GM18870 (cell line): ENCODE measurements around the gene LRRC8D.

ENCODE experiments used
- ATAC-seq: cut with Tn5 transposase; IDR thresholded peaks from one replicate; pipeline ENCODE4 v1.9.1; 2021; ENCODE audit warnings: moderate library complexity; ENCODE audit not compliant: unreplicated experiment

LRRC8D gene

DNA sequence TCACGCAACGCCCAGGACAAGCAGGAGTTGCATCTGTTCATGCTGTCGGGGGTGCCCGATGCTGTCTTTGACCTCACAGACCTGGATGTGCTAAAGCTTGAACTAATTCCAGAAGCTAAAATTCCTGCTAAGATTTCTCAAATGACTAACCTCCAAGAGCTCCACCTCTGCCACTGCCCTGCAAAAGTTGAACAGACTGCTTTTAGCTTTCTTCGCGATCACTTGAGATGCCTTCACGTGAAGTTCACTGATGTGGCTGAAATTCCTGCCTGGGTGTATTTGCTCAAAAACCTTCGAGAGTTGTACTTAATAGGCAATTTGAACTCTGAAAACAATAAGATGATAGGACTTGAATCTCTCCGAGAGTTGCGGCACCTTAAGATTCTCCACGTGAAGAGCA lies 113.6 kb downstream of the LRRC8D start:
- no peak for ATAC-seq

DNA sequence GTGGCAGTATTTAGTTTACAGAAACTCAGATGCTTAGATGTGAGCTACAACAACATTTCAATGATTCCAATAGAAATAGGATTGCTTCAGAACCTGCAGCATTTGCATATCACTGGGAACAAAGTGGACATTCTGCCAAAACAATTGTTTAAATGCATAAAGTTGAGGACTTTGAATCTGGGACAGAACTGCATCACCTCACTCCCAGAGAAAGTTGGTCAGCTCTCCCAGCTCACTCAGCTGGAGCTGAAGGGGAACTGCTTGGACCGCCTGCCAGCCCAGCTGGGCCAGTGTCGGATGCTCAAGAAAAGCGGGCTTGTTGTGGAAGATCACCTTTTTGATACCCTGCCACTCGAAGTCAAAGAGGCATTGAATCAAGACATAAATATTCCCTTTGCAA lies 114.4 kb downstream of the LRRC8D start:
- no peak for ATAC-seq

DNA sequence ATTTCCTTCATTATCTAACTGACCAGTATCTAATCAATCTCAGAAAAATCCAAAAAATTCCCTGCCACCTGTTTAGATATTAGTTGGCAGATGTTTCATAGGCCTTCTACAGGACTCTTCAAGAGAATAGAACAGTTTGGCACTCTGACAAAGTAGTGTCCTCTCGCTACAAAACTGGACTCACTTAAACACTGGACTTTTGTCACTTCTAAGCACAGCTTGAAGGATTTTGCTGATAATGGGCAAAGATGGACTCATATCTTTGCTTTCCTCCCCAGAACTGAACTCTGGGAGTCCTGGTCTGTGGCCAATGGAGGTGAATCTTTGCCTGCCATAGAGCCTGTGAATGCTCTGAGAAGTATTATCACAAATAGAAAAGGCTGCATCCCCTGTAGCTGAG lies 115.9 kb downstream of the LRRC8D start:
- no peak for ATAC-seq

DNA sequence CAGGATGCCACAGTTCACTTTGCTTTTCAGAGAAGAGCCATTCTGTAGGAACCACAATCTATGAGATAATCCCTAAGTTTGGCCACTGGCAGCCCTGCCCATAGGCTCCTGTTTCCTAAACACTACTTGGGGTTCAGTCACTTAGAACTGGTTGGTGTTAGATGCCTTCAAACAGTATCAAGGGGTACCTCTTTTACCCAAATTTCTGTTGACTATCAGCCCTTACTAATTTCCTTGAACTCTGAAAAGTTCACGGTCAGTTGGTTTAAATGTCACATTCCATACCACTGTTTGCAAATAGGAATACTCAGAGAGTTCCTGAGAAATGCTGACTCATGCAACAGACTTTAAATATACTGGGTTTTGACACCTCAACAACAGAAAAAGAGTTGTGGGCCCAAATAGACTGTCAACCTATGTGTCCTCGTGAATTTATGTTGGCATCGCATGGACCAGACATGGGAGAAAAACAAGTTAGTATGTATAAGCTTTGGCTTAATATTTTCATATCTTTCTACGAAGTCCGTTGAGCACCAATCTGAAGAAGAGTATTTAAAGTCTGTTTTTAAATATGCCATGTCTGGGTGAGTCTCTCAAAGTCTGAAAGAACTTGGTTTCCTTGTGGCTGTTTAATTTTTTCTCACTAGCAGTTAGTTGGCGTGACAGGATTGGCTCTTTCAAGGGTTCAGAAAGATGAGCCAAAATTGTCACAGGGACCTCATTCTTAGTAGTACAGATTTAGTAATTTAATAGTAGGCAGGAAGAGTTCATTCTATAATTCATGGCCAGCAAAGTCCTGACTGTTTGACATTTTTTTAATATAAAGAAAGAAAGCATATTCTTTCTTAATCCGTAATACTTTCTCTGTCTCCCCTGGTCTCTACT lies 117.6 kb downstream of the LRRC8D start:
- no peak for ATAC-seq

DNA sequence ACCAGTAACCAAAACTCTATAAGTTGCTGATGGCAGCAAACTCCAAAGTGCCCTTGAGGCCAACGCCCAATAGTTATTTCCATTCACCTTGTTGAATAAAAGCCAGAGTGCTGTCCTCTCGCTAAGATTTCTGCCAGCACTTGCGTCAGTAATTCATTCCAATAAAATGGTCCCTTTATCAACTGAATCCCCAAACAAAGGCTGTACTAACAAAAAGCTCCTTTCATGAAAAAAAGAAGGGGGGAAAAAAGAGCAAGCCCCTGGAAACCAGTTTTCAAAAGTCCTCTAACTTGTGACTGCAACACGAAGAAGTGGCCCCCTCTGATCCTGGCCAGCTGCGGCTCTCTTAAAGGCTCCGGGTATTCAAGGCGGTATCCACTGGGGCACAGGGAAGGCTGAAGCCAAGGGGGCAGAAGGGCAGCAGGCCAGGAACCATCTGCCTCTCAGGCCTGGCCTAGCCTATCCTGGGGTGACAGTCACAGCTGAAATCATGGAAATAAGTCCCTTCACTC lies 118.3 kb downstream of the LRRC8D start:
- ATAC-seq: no peak

DNA sequence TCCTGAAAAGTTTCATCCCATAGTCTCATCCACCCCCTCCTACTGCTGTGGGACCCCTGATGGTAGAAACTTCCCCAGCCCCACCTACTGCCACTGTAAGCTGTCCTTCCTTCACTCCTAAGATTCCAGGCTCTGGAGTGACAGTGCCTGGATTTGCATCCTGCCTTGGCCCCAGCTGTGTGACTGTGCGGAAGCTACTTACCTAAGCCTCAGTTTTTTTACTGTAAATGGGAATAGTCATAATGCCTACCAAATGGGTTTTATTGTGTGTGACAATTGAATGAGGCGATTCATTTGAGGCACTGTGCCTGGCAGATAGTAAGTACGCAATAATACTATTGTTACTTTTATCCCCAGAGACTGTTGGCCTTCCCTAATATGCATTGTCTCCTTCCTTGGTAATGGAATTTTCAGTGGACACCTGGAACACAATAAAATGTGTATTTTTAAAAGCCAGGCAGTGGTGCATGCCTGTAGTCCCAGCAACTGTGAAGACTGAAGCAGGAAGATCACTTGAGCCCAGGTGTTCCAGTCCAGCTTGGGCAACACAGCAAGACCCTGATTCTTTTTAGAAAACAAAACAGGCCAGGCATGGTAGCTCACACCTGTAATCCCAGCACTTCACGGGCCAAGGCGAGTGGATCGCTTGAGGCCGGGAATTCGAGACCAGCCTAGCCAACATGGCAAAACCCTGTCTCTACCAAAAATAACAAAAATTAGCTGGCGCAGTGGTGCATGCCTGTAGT lies 119.0 kb downstream of the LRRC8D start:
- no peak for ATAC-seq

DNA sequence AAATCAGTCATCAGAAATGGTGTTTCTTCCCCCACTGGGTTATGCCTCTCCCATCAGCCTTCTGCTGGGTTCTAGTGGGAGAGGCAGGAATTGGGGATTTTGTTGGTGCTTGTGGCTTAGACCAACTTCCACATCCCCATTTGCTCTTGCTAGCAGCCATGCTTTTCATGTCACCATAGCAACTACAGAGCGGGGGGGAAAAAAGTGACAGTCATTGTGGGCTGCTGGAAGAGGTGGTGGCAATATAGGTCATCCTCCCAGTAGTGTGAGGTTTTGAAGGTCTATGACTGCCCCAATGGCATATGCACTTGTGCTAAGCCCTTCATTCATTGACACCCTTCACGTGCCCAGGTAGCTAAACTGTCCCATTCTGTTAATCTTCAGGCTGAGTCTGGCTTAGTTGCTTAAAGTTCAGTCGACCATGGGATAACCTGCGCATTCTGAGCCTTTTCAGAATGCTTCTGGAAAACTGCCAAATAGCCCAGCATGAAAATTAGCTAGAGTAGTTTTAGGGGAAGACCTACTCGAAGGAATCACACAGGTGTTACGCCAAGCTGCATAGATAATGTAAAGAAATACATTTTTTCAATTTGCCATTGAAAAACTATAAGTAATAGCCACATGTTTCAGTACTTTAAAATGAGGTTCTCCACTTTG lies 120.4 kb downstream of the LRRC8D start:
- no peak for ATAC-seq

DNA sequence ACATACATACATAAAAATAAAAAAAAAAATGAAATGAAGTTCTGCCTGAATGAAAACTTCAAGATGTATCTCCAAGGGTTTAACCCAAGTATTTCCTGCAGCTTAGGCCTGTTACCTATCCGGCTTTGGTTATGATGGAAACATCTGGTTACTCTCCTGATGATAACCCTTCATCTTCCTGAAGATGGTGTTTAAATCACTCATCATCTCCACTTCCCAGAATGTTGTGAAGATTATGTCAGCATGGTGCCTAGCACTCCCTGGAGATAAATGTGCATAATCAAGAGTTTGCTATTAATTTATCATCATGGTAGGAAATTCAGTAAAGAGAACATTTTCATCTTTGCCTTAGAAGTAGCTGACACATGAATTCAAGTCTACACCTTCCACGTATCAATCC lies 121.2 kb downstream of the LRRC8D start:
- ATAC-seq: no peak

DNA sequence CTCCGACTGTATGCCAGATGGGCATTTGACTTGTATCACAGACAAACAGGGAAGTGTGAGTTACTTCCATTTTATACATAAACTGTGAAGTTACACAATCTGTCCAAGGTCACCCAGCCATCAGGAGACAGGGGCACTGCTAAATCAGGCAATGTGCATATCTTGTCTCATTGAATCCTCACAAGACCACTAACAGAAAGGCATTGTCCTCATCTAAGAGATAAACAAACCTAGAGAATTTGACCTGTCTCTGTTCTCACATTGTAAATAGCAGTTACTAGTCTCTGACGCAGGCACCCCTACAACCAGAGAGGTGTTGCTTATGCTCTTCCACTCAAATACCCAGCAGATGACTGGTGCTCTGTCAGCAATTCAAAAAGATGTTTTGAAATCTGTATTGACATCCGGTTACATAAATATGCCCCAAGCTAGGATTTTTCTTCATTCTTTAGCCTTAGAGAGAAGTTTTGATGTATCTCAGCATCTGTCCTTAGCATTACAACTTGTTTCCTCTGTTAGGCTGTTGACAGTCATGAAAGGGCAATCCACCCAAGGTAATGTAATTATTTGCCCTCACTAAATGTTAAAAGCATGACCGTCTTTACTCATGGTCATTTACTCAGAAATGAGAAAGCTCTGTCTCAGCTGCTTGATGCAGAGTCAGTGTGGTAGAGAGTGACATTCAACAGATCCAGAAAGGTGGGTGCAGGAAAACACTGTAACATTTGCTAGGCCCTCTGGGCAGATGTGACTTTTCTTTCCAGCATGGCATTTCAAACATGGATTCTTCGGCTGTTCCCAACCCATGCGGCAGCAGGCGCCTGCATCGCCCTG lies 122.2 kb downstream of the LRRC8D start:
- ATAC-seq: no peak

DNA sequence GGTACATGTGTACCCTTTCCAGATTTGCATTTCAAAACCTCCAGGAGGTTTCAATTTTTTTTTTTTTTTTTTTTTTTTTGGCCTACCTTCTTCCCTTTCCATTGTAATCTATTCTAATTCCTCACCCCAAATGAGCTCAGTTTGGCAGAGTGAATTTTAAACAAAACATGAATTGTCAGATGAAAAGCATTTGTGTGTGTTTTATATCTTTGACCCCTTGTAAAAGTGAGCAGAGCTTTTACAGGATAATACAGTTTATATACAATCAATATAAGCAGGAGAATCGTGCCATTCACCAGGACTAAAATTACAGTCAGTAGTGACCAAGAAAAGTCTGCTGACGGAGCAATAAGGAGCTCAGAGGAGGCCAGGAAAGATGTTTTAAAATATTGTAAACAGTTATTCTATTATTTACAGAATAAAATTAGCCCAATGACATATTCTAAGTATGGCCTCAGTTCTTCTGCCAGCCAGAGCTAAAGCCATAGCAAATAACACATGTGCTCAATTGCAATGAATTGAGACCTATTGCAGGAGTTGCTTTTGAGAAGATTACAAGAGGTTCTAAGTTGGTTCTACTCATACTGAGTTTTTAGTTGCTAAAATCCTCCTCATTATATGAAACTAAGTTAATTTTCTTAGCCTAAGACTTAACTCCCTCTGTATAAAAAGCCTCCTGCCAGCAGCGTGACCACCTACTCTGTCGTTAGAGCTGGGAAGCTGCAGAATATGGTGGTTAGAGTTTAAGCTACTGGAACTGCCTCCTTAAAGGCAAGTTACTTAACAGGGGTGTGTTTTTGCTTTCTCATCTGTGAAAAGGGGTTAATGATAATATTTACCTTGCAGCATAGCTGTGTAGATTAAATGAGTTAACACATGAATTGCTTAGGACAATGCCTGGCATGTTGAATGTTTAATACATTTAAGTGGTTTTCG lies 123.3 kb downstream of the LRRC8D start:
- no peak for ATAC-seq

DNA sequence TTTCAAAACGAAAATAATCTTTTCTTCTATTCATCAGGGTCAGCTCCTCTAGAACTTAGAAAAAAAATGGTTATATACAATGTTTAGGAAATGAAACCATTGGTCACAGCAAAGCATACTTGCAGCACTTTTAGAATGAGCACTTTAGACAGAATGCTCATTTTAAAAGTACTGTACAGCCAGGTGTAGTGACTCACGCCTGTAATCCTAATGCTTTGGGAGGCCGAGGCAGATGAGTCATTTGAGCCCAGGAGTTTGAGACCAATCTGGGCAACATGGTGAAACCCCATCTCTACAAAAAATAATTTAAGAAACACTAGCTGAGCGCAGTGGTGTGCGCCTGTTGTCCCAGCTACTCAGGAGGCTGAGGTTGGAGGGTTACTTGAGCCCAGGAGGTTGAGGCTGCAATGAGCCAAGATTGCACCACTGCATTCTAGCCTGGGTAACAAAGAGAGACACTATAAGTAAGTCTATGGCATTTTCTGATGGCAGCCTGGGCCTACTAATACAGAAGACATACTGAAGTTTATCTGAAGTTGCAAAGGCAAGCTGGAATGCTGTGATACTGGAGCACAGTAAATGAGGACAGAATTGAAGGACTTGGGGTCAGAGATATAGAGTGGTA lies 125.1 kb downstream of the LRRC8D start:
- peak; percentile 92 for ATAC-seq

DNA sequence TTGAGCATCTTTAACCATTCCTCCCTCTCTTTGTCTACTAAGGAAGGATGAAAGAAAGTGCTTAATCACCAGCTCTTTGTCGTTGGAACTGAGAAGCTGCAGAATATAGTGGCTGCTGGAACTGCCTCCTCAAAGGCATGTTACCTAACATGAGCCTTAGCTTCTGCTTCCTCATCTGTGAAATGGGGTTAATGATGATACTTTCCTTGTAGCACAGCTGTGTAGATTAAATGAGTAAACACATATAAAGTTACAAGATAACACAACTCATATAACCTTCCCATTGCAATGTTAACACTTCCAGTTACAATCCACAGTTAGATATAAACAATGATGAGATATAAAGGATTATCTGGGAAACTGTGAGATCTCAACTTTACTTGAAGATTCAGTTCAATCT lies 125.7 kb downstream of the LRRC8D start:
- ATAC-seq: no peak

DNA sequence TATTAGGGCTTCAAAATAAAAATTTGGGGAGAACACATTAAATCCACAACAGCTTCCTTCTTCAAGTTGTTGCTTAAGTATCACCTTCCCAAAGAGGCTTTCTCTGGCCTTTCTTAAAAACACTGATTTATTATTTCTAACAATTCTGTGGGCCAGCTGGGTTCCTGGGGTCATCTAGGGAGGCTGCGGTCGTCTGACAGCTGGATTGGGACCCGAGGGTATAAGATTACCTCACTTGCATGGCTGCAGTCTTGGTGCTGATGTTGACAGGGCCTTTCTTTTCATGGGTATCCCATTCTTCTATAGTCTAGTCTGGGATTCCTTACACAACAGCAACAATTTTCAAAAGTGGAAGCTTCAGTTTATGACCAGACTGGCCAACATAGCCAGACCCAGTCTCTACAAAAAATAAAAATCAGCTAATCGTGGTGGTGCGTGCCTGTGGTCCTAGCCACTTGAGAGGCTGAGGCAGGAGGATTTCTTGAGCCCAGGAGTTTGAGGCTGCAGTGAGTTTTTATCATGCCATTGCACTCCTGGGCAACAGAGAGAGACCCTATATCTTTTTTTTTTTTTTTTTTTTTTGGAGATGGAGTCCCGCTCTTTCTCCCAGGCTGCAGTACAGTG lies 128.0 kb downstream of the LRRC8D start:
- ATAC-seq: no peak

DNA sequence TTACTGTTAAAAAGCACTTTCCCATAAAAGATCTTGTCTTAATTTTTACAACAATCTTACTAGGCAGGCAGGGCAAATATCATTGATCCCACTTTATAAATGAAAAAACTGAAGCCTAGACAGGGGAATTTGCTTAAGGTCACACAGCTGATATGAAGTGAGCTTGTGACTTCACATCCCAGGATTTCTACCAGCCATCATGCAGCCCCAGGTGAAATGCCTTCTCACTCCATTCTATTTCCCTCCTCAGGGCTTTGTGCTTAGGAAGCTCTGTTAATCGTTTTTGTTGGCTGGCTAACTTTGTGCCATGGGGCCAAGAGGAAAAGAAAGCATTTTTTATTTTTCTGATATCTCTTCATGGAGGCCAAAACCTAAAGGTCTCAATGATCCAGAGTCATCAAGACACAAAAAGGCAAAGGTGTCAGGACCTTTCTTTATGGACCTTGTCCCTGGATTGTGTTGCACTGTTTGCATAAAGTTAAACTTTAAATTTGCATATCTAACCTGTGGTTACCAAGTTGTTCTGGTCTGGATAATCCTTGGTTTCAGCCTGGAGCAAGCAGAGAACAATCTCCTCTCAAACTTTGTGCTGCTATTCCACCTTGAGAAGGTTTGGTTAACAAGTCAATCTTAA lies 129.3 kb downstream of the LRRC8D start:
- no peak for ATAC-seq

DNA sequence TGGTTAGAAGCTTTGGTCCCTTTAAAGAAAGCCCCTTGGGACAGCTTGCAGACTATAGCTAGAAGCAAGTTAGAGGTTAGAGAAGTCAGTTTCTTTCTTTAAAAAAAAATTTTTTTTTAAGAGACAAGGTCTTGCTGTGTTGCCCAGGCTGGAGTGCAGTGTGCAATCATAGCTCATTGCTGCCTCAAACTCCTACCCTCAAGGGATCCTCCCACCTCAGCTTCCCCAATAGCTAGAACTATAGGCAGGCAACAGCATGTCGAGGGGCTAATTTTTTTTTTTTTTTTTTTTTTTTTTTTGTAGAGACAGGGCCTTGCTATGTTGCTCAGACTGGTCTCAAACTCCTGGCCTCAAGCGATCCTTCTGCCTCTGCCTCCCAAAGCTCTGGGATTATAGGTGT lies 129.9 kb downstream of the LRRC8D start:
- ATAC-seq: no peak

DNA sequence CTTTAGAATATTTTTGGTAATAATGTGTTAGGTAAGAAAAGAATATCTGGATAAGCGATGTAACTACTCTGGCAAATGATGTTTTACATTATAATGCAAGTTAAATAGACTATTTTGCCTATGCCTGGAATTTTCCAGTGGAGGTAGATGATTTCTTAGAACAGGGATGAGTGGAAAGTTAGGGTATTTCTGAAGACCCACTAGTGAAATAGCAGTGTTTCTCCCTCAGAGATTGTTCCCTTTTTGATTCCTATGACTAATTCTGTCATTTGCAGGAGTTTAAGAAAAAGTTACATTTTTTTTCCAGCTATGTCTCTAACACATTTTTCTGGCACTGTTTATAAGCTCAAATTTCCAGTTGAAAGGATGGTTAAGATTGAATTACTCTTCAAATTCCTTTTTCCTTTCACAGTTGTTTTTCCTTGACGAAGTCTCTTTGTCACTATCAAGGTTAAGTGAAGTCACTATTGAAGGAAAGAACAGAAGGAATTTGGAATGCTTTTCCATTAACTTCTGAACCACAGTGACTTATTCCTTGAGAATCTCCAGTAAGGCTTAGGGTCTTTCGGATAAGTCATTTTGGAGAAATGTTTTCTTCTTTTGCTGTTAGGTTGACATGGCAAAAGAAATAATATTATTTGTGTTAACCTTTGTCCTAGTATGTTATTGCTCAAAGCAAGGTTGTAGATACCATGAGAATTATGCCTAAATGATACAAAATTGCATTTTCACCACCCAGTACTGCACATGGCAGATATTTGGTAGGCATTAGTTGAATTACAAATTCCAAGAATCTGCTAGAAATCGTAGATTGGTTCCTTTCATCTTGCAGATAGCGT lies 131.2 kb downstream of the LRRC8D start:
- ATAC-seq: no peak

DNA sequence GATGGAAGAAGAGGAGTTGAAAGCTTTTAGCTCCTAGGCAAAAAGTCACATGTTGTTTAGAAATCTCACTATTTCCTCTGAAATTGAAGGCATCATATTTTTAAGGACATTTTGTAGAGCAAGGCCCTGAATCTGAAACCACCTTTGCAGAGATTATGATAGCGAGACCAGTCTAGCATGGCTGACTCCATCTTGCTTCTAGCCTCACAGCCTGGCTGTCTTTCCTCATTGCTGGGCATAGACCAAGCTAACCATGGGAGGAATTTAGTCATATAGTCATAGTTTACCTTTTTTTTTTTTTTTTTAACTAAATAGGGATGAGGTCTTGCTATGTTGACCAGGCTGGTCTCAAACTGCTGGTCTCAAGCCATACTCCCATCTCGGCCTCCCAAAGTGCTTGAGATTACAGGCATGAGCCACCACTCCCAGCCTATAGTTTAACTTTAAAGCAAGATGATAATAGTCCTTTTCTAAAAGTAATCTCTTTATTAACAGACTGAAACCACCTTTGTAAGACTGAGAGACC lies 131.8 kb downstream of the LRRC8D start:
- peak; percentile 16 for ATAC-seq
